NOMO-1 treated with DMSO at 0.1 percent for 48 hours (cell line): Measurements from ENCODE around the gene DDX6.
"Not testable (repeated sequence)": the region's sequence is repeated elsewhere in the genome, so short reads cannot be mapped to it uniquely, and the experiment has no call there.

Experiments
- DNase-seq: peaks from one replicate; lab custom pipeline; 2025; ENCODE audit not compliant: unreplicated experiment; lab: John Stamatoyannopoulos, UW

DDX6 gene

GRCh38 chr11:118791961-118792569, 1.1 kb upstream of the DDX6 start:
- DNase-seq = no peak

- peak; percentile 67 for DNase-seq
These were observed 430 bp downstream of the DDX6 start for GRCh38 chr11:118790357-118791110.

GRCh38 chr11:118789501-118790356, 1.2 kb downstream of the DDX6 start:
- peak; percentile 50 for DNase-seq

- DNase-seq = no peak
These were observed 4.3 kb downstream of the DDX6 start for GRCh38 chr11:118786657-118787056.

- no peak for DNase-seq
These were observed 5.6 kb downstream of the DDX6 start for GRCh38 chr11:118785362-118785761.

GRCh38 chr11:118783724-118784495, 7.1 kb downstream of the DDX6 start:
- DNase-seq = no peak

GRCh38 chr11:118783324-118783723, 7.6 kb downstream of the DDX6 start:
- not testable (repeated sequence) for DNase-seq

- DNase-seq = no peak
These were observed 12.1 kb downstream of the DDX6 start for GRCh38 chr11:118778898-118779297.

- no peak for DNase-seq
These were observed 16.9 kb downstream of the DDX6 start for GRCh38 chr11:118774032-118774431.

- DNase-seq = peak; percentile 66
These were observed 19.2 kb downstream of the DDX6 start for GRCh38 chr11:118771547-118772288.

- no peak for DNase-seq
These were observed 22.3 kb downstream of the DDX6 start for GRCh38 chr11:118768690-118769089.

- no peak for DNase-seq
These were observed 24.9 kb downstream of the DDX6 start for GRCh38 chr11:118766035-118766434.

- DNase-seq = not testable (repeated sequence)
These were observed 25.8 kb downstream of the DDX6 start for GRCh38 chr11:118765095-118765691.

GRCh38 chr11:118763041-118763440, 27.9 kb downstream of the DDX6 start:
- DNase-seq = no peak

- DNase-seq = not testable (repeated sequence)
These were observed 29.0 kb downstream of the DDX6 start for GRCh38 chr11:118761981-118762380.

GRCh38 chr11:118757876-118758399, 33.0 kb downstream of the DDX6 start:
- DNase-seq = no peak

- no peak for DNase-seq
These were observed 38.3 kb downstream of the DDX6 start for GRCh38 chr11:118752654-118753053.

GRCh38 chr11:118749429-118749828, 41.5 kb downstream of the DDX6 start:
- no peak for DNase-seq

GRCh38 chr11:118748056-118748455, 42.9 kb downstream of the DDX6 start:
- DNase-seq = no peak
